ENCODE data around the gene PROC.
"Not testable (repeated sequence)": the region's sequence is repeated elsewhere in the genome, so short reads cannot be mapped to it uniquely, and the experiment has no call there.

PROC gene

DNA sequence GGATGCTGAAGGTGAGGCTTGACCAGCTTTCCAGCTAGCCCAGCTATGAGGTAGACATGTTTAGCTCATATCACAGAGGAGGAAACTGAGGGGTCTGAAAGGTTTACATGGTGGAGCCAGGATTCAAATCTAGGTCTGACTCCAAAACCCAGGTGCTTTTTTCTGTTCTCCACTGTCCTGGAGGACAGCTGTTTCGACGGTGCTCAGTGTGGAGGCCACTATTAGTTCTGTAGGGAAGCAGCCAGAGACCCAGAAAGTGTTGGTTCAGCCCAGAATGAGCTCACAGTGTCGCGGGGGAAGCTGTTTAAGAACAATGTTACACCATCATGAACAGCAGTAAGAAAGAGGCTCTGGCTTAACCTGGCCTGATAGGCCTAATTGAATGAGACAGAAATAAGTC lies 11.1 kb downstream of the PROC start:
- DNase-seq: no peak

- no peak for DNase-seq
These were observed 11.7 kb downstream of the PROC start for GRCh38 chr2:127429844-127430425.

DNA sequence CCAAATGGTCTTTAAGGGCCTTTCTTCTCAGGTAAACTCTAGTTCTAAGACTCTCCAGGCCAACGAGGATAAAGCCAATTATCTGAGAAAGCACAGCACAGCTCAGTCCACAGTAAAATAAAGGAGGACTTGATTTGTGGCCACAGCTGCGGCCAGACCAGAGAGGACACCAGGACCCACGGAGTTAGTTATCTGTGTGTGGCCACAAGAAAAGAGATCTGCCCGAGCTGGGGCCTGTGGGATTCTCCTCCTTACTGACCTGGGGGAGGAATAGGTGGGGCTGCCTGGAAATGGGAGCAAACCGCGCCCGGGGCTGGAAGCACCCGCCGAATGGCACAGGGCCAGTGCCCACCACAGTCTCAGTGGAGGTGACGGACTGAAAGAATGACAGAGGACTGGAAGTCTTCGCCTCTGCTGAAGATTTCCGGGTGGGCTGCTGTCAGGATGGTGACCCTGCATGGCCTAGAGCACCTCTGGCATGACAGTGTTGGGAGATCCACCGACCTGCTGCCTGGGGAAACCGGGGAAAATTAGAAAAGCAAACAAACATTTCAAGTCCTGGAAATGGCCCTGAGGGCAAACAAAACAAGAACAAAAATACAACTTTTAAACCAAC lies 13.3 kb downstream of the PROC start:
- no peak for DNase-seq

GRCh38 chr2:127434515-127434914 lies 16.3 kb downstream of the PROC start:
- no peak for DNase-seq

GRCh38 chr2:127437056-127437455 lies 18.8 kb downstream of the PROC start:
- DNase-seq: no peak

GRCh38 chr2:127437781-127438726 lies 19.8 kb downstream of the PROC start:
- DNase-seq: no peak

DNA sequence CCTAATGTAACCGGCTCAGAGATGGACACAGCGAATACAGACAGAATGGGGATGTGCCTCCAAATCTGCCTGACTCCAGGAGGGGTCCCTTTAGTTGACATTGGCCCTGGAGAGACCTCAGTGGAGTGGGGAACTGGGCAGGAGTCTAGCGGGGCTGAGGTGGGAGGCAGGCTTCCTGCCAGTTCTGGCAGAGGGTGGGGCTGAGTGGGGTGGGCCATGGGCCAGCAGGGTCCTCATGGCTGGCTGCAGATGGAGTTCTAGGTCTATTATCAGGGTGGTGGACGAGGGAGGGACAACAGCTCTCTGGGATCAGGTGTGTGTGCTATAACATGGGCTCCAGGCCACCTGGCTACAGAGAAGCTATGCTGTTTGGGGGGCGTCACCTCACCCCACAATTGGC lies 21.1 kb downstream of the PROC start:
- no peak for DNase-seq

DNA sequence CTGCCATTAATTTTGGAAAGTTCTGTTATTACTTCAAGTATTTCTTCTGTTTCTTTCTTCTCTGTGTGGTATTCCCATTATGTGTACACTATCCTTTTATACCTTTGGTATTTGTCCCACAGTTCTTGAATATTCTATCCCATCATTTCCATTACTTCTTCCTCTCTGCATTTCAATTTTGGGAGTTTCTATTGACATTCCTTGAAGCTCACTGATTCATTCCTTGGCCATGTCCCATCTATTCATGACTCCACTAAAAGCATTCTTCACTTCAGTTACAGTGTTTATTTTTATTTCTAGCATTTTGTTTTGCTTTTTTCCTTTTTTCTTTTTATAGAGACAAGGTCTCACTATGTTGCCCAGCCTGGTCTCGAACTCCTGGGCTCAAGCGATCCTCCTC lies 30.3 kb downstream of the PROC start:
- DNase-seq: no peak

DNA sequence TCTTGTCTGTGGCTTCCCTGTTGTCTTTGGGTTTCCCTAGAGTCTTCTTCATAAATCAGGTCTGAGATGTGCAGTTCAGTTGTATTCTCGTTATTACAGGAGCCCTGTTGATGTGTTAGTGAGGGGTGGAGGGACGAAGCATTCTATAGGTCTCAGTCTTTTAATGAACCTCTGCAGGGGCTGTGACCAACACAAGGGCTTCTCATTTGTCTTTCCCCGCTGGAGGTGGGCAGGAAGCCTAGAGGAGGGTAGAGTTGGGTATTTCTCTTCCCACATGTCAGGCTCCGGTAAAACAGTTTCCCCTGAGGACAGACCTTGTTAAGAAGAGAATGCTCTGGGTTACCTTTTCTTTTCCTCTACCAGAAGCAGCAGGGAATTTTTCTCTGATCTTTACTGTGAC lies 31.2 kb downstream of the PROC start:
- DNase-seq: no peak

GRCh38 chr2:127449898-127450297 lies 31.7 kb downstream of the PROC start:
- DNase-seq: no peak

DNA sequence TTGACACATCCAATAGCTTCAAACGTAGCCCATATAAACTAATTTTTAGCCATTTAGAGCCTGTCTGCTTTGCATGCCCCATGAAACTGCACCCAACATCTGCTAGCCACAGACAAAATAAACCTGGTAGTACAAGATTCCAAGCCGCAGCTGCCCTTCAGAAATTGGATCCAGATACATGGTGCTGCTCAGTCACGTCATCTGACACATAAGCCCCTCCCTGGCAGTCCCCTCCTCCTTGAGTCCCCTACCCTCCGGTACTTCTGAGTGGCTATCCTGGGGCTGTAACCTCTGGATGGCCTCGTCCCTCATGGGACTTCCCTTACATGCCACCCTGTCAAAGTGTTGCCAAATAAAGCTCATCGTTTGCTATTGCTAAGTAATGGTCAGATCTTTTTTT lies 33.8 kb downstream of the PROC start:
- no peak for DNase-seq

DNA sequence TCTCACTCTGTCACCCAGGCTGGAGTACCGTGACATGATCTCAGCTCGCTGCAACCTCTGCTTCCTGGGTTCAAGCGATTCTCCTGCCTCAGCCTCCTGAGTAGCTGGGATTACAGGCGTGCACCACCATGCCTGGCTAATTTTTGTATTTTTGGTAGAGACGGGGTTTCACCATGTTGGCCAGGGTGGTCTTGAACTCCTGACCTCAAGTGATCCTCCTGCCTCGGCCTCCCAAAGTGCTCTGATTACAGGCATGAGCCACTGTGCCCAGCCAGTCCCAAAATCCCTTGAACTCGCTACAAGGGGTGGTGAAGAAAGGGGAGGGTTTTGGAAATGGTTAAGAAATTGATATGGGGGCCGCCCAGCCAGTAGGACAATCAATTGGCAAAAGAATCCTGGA lies 34.2 kb downstream of the PROC start:
- not testable (repeated sequence) for DNase-seq

GRCh38 chr2:127453013-127453391 lies 34.8 kb downstream of the PROC start:
- DNase-seq: no peak

GRCh38 chr2:127453392-127454171 lies 35.4 kb downstream of the PROC start:
- no peak for DNase-seq

DNA sequence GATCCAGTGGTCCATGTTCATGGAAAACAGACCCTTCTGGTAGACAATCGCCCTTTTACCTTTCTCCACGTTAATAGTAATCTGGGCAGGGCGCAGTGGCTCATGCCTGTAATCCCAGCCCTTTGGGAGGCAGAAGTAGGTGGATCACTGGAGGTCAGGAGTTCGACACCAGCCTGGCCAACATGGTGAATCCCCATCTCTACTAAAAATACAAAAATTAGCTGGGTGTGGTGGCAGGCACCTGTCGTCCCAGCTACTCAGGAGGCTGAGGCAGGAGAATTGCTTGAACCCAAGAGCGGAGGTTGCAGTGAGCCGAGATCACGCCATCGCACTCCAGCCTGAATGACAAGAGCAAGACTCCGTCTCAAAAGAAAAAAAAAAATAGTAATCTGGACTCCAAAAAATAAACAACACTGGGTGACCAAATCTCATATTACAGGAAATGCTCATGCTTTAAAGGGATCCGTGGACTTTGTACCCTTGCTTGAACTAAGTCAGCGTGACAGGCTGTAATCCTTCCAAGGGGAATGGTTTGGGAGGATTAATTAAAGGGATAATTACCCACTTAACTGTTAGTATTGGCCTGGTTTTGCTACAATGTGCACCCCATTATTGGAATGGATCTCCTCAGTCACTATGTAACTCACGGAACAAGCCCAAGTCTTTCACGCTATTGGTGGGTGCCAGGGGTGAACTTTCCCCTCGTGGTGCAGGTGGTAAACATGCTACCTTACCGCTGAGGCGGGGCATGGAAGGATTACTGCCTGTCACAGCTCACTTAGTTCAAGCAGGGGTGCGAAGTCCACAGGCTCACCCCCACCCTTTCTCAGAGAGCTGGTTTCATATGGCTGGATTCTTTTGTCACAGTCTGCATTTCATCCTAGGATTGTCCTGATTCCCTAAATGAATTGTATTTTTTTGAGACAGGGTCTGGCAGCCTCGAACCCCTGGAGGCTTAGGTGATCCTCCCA lies 36.7 kb downstream of the PROC start:
- DNase-seq: no peak

- peak in 1 of 2 donors; percentile 32 for DNase-seq
These were observed 37.6 kb downstream of the PROC start for GRCh38 chr2:127455566-127456493.

- no peak for DNase-seq
These were observed 38.7 kb downstream of the PROC start for GRCh38 chr2:127456960-127457359.

DNA sequence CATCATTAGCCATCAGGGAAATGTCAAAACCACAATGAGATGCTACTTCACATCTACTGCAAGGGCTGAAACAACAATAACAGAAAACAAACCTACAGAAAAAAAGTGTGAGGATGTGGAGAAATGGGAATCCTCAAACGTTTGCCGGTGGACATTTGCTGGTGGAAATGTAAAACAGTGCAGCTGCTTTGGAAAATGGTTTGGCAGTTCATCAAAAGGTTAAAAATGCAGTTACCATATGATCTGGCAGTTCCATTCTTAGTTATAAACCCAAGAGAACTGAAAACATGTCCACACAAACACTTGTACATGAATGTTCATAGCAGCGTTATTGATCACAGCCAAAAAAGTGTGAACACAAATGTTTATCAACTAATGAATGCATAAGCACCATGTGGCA lies 44.2 kb downstream of the PROC start:
- no peak for DNase-seq

GRCh38 chr2:127463155-127463991 lies 45.1 kb downstream of the PROC start:
- DNase-seq: no peak

All from CD4-positive, alpha-beta T cell treated with Interferon alpha-2 for 1 hour (primary cell).